Measurements from ENCODE around the gene TVP23A.

- no peak for TF ChIP-seq POLR2A (IDR thresholded peaks at IDR 0.05)
- TF ChIP-seq CTCF (IDR thresholded peaks at IDR 0.05 in 4 of 5, conservative IDR thresholded peaks at IDR 0.05 in 1 of 5) = no peak
Measured at GRCh38 chr16:10846213-10846998, 27.8 kb upstream of the TVP23A start.

Measured in gastrocnemius medialis (tissue), 4 donors.